ENCODE measurements around the gene TMEM63B.
"Not testable (repeated sequence)": the region's sequence is repeated elsewhere in the genome, so short reads cannot be mapped to it uniquely, and the experiment has no call there.

The TMEM63B gene

DNA sequence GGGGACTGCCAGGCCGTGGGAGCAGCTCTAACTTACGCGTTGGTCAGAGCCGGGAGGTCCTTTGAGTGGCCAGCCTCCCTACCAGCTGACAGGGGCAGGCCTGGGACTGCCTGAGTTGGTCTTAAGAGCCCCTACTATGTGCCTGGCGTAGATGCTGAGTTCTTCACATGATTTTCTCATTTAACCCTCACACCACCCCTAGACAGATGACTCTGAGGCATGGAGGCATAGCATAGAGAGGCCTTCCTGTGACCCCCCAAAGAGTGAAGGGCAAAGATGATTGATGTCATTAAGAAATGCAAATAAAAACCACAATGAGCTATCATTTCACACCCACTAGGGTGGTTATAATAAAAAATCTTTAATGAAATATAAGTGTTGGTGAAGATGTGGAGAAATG lies 36.9 kb upstream of the TMEM63B start:
- Histone ChIP-seq H3K36me3 (ENCODE audit: insufficient read depth, low read length) (no peaks in the 10 kb centered on the region), H3K9ac (ENCODE audit: low read depth, low read length) (no peak overlapping the region), H3K4me1 (ENCODE audit: insufficient read depth, low read length) (no peaks in the 10 kb centered on the region), H3K9me3 (ENCODE audit: control insufficient read depth, insufficient read depth, low read length) (no peaks in the 10 kb centered on the region)

GRCh38 chr6:44091356-44091755 lies 36.0 kb upstream of the TMEM63B start:
- not testable (repeated sequence) for H3K36me3 ChIP-seq (ENCODE audit: insufficient read depth, low read length); H3K4me1 ChIP-seq (ENCODE audit: insufficient read depth, low read length); H3K9me3 ChIP-seq (ENCODE audit: control insufficient read depth, insufficient read depth, low read length); H3K9ac ChIP-seq (ENCODE audit: low read depth, low read length)

DNA sequence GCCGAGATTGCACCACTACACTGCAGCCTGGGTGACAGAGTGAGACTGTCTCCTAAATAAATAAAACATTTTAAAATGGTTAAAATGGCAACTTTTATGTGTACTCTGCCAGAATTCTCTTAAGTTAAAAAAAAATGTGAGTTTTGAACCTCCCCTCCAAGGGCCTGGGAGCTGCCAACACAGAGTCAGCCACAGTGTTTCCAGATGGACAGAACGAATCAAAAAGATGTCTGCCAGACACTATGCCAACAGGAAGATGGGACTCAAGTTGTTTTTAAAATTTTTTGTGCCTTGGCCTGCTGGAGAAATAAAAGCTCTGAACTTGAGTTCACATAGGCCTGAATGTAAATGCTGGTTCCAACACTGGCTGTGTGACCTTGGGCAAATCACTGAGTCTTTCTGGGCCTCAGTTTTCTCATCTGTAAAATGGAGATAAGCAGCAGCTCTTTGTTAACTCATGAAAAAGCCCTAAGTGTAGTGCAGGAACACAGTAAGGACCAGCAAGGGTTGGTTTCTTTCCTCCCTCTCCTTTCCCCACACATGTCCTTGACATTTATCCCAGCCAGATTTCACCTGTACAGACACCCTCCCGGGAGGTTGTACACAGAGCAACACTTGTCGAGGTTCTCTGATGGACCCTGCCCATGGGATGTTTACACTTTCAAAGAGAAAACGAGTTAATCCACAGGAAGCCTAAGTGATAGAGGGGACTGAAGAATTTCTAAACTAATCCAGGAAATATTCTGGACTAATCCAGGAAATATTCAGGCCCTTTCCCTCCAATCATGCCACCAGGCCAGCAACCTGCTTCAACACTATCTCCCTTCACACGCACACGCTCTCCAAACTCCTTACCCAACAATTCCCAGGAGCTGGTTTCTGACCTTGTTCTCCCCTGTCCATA lies 35.1 kb upstream of the TMEM63B start:
- Histone ChIP-seq H3K4me1 (ENCODE audit: insufficient read depth, low read length) (no peaks in the 10 kb centered on the region), H3K36me3 (ENCODE audit: insufficient read depth, low read length) (no peaks in the 10 kb centered on the region), H3K9ac (ENCODE audit: low read depth, low read length) (no peak overlapping the region), H3K9me3 (ENCODE audit: control insufficient read depth, insufficient read depth, low read length) (no peaks in the 10 kb centered on the region)

GRCh38 chr6:44093066-44093465 lies 34.3 kb upstream of the TMEM63B start:
- H3K4me1 ChIP-seq (ENCODE audit: insufficient read depth, low read length): no peaks in the 10 kb centered on the region
- H3K9ac ChIP-seq (ENCODE audit: low read depth, low read length): no peak overlapping the region
- no peaks in the 10 kb centered on the region for H3K36me3 ChIP-seq (ENCODE audit: insufficient read depth, low read length)
- H3K9me3 ChIP-seq (ENCODE audit: control insufficient read depth, insufficient read depth, low read length): no peaks in the 10 kb centered on the region

- Histone ChIP-seq H3K9ac (ENCODE audit: low read depth, low read length) (no peak overlapping the region), H3K9me3 (ENCODE audit: control insufficient read depth, insufficient read depth, low read length) (no peaks in the 10 kb centered on the region), H3K36me3 (ENCODE audit: insufficient read depth, low read length) (no peaks in the 10 kb centered on the region), H3K4me1 (ENCODE audit: insufficient read depth, low read length) (no peaks in the 10 kb centered on the region)
These were observed 33.5 kb upstream of the TMEM63B start for GRCh38 chr6:44093750-44094402.

GRCh38 chr6:44094403-44095242 lies 32.7 kb upstream of the TMEM63B start:
- H3K9me3 ChIP-seq (ENCODE audit: control insufficient read depth, insufficient read depth, low read length): no peaks in the 10 kb centered on the region
- no peaks in the 10 kb centered on the region for H3K36me3 ChIP-seq (ENCODE audit: insufficient read depth, low read length)
- H3K4me1 ChIP-seq (ENCODE audit: insufficient read depth, low read length): no peaks in the 10 kb centered on the region
- no peak overlapping the region for H3K9ac ChIP-seq (ENCODE audit: low read depth, low read length)

DNA sequence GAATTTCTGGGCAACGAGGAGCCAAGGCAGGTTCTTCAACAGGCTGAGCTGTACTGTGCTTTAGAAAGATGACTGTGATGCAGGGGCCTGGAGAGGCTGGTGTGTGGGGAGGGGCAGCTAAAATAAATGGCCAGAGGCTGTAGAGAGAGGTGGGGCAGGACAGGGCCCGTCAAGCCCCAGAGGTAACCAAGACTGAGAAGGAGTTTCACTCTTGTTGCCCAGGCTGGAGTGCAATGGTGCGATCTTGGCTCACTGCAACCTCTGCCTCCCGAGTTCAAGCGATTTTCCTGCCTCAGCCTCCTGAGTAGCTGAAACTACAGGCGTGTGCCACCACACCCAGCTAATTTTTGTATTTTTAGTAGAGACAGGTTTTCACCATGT lies 32.1 kb upstream of the TMEM63B start:
- H3K4me1 ChIP-seq (ENCODE audit: insufficient read depth, low read length): not testable (repeated sequence)

GRCh38 chr6:44096612-44097011 lies 30.7 kb upstream of the TMEM63B start:
- Histone ChIP-seq H3K9me3 (ENCODE audit: control insufficient read depth, insufficient read depth, low read length) (no peaks in the 10 kb centered on the region), H3K36me3 (ENCODE audit: insufficient read depth, low read length) (no peaks in the 10 kb centered on the region; the same call in 1 of the 2 replicates), H3K4me1 (ENCODE audit: insufficient read depth, low read length) (no peaks in the 10 kb centered on the region), H3K9ac (ENCODE audit: low read depth, low read length) (no peak overlapping the region)

More for the DNA sequence above, 32.1 kb upstream of the TMEM63B start:
- H3K9me3 ChIP-seq (ENCODE audit: control insufficient read depth, insufficient read depth, low read length); H3K36me3 ChIP-seq (ENCODE audit: insufficient read depth, low read length); H3K9ac ChIP-seq (ENCODE audit: low read depth, low read length): not testable (repeated sequence)

DNA sequence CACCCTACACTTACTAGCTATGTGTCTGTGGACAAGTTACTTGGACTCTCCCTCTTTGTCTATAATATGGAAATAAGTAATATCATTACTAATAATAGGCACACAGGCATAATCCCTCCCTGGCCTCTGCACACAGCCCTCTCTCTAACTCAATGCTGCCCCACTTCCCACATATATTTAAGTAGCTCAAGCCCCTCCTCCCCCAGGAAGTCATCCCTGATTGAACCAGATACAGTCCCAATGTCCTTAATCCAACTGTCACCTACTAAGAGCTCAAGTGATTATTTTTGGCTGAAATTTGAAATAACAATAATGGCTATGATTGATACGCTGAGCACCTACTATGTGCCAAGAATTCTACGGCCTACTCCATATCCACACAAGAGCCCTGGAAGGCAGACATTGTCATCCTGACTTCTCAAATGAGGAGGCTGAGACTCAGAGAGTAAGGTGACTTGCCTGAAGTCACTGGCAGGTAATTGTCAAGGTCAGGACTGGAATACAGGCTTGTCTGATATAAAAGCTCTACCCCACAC lies 29.5 kb upstream of the TMEM63B start:
- H3K9ac ChIP-seq (ENCODE audit: low read depth, low read length): no peak overlapping the region

DNA sequence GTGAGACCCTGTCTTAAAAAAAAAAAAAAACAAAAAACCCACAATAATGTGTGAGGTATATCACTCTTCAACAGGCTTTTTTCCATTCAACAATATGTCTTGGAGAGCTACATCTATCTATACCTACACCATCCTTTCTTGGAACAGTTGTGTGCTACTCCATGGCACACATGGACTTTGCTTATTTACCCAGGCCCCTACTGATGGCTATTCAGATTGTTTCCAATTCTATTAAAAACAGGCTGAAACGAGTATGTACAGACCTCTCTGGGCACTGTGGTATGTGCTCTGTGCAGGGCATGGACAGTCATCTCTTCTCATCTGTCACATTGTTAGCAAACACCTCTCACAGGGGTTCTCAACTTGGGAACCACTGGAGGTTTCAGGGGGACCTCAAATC lies 28.2 kb upstream of the TMEM63B start:
- H3K4me1 ChIP-seq (ENCODE audit: insufficient read depth, low read length): no peaks in the 10 kb centered on the region; the same call in 1 of the 2 replicates
- peaks cover 3% of the 10 kb centered on the region for H3K36me3 ChIP-seq (ENCODE audit: insufficient read depth, low read length)
- H3K9ac ChIP-seq (ENCODE audit: low read depth, low read length): no peak overlapping the region
- H3K9me3 ChIP-seq (ENCODE audit: control insufficient read depth, insufficient read depth, low read length): no peaks in the 10 kb centered on the region

More for the DNA sequence above, 29.5 kb upstream of the TMEM63B start:
- Histone ChIP-seq H3K4me1 (ENCODE audit: insufficient read depth, low read length) (no peaks in the 10 kb centered on the region; the same call in 1 of the 2 replicates), H3K36me3 (ENCODE audit: insufficient read depth, low read length) (no peaks in the 10 kb centered on the region; the same call in 1 of the 2 replicates), H3K9me3 (ENCODE audit: control insufficient read depth, insufficient read depth, low read length) (no peaks in the 10 kb centered on the region)

DNA sequence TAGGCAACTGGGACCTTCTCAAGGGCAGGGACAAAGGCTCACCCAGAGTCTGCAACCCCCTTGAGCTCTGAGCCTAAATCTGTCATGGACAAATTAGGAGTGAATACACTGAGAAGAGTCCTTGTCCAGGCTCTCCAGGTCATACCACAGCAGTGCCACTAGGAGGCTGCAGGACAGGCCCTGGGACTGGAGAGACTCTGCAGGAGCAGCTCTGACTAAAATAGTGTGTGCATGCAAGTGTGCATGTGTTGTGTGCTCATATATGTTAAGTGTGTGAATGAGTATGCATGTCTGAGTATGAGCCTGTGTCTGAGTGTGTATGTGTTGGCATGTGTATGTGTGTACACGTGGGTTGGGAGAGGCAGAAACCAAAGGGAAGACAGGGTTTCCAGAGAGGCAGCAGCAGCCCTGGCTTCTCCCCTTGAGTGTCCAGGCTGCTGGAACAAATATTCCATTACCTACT lies 27.2 kb upstream of the TMEM63B start:
- H3K9me3 ChIP-seq (ENCODE audit: control insufficient read depth, insufficient read depth, low read length): no peaks in the 10 kb centered on the region
- no peaks in the 10 kb centered on the region; the same call in 1 of the 2 replicates for H3K4me1 ChIP-seq (ENCODE audit: insufficient read depth, low read length)
- H3K36me3 ChIP-seq (ENCODE audit: insufficient read depth, low read length): peaks cover 12% of the 10 kb centered on the region
- H3K9ac ChIP-seq (ENCODE audit: low read depth, low read length): no peak overlapping the region

DNA sequence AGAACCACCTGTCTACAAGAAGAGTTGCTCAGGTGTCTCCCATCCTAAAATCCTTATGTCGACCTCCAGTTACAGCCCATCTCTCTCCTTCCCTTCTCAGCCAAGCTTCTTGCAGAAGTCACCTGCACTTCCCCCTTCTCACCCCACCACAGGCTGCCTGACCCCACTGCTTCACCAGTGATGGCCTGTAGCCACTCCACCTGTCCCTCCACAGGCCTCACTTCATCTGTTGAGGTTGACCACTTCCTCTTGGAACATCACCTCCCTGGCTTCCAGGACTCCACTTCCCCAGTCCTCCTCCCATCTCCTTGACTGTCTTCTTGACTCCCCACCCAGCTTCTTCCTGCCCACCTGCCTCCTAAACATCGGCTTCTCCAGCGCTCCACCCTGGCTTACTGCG lies 25.5 kb upstream of the TMEM63B start:
- peaks cover 12% of the 10 kb centered on the region for H3K36me3 ChIP-seq (ENCODE audit: insufficient read depth, low read length)
- no peaks in the 10 kb centered on the region for H3K9me3 ChIP-seq (ENCODE audit: control insufficient read depth, insufficient read depth, low read length)
- H3K9ac ChIP-seq (ENCODE audit: low read depth, low read length): no peak overlapping the region
- H3K4me1 ChIP-seq (ENCODE audit: insufficient read depth, low read length): no peaks in the 10 kb centered on the region; the same call in 1 of the 2 replicates

GRCh38 chr6:44102527-44102926 lies 24.8 kb upstream of the TMEM63B start:
- Histone ChIP-seq H3K9me3 (ENCODE audit: control insufficient read depth, insufficient read depth, low read length) (no peaks in the 10 kb centered on the region), H3K4me1 (ENCODE audit: insufficient read depth, low read length) (no peaks in the 10 kb centered on the region; the same call in 1 of the 2 replicates), H3K36me3 (ENCODE audit: insufficient read depth, low read length) (peaks cover 12% of the 10 kb centered on the region), H3K9ac (ENCODE audit: low read depth, low read length) (no peak overlapping the region)

DNA sequence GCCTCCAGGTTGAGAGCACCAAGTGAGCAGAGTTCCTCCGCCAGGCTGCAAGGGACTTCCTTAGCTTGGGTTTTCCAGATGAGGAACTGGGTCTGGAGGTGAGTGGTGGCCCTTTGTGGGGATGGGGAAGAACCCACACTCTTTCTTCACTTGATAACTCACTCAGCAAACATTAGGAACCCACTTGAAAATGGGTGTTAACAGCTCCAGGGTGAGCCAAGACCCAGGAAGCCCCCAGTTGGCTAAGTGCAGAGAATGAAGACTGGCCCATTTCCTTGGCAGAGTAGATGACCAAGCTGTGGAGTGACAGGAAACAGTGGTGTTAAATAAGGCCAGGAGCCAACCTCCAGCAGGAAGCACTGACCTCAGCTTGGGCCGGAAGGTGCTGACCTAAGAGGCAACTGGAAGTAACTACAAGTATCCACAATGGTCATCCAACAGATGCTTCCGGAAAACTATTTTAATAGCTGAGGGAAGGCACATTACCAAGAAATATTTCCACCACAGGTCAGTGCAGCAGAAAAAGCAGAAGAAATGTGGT lies 22.8 kb upstream of the TMEM63B start:
- Histone ChIP-seq H3K36me3 (ENCODE audit: insufficient read depth, low read length) (peaks cover 17% of the 10 kb centered on the region), H3K9ac (ENCODE audit: low read depth, low read length) (no peak overlapping the region), H3K4me1 (ENCODE audit: insufficient read depth, low read length) (no peaks in the 10 kb centered on the region; the same call in 1 of the 2 replicates), H3K9me3 (ENCODE audit: control insufficient read depth, insufficient read depth, low read length) (no peaks in the 10 kb centered on the region)
